ENCODE results near the gene SGPP2. TPM values are rescaled to one million over a fixed set of nuclear protein-coding genes. Genes with fewer than 3 reads are reported as not detected.

SGPP2 gene
- total RNA-seq, 1 experiment from 2014 or later = not detected

GRCh38 chr2:222577341-222577740, 153.0 kb downstream of the SGPP2 start:
- H3T11ph ChIP-seq (ENCODE audit: low read length) = no peak overlapping the region
- H2BK12ac ChIP-seq (ENCODE audit: insufficient read length, low read depth, low read length) = no peak overlapping the region
- no peak overlapping the region for H3K56ac ChIP-seq (ENCODE audit: insufficient read length, low read depth, low read length)
- no peak overlapping the region for H2BK20ac ChIP-seq (ENCODE audit: low read depth, low read length, poor library complexity, severe bottlenecking)
- H2BK15ac ChIP-seq (ENCODE audit: low read depth, low read length) = no peak overlapping the region
- no peak overlapping the region for H3K23ac ChIP-seq (ENCODE audit: insufficient read length, low read depth, low read length)
- Mint-ChIP-seq H3K27me3 (ENCODE audit: low read depth) (no peaks in the 10 kb centered on the region), H3K4me3 (no peak overlapping the region), H3K36me3 (ENCODE audit: insufficient read depth in 1 of 3, low read depth in 3 of 3) (peaks cover 0 to 8% (median 7%) of the 10 kb centered on the region in 3 experiments; a peak in 6 of 7 replicates), H3K27ac (no peak overlapping the region), H3K4me1 (peaks cover 0 to 20% of the 10 kb centered on the region in 2 experiments), H3K9me3 (no peaks in the 10 kb centered on the region)
- H2BK120ac ChIP-seq (ENCODE audit: low read depth, low read length, poor library complexity, severe bottlenecking) = no peak overlapping the region
- no peak overlapping the region for H4K91ac ChIP-seq (ENCODE audit: insufficient read length, low read depth, low read length)
- no peak overlapping the region for H4K5ac ChIP-seq (ENCODE audit: insufficient read length, low read depth, low read length)
- no peak overlapping the region for H3K27ac ChIP-seq (ENCODE audit: insufficient read length, low read depth, low read length)
- H3K9ac ChIP-seq (ENCODE audit: extremely low read depth, insufficient read length, low read length) = no peak overlapping the region
- no peak overlapping the region for H2AFZ ChIP-seq (ENCODE audit: low read length)
- H3K18ac ChIP-seq (ENCODE audit: insufficient read length, low read depth, low read length) = no peak overlapping the region
- no peak overlapping the region for H3K4ac ChIP-seq (ENCODE audit: low read depth, low read length)
- no peak overlapping the region for H3K14ac ChIP-seq (ENCODE audit: insufficient read depth, low read length)
- no peak overlapping the region for H4K8ac ChIP-seq (replicated peaks; ENCODE audit: insufficient read length, low read depth, low read length)
- no peaks in the 10 kb centered on the region for H4K20me1 ChIP-seq (ENCODE audit: control insufficient read depth, insufficient read depth, insufficient read length)
- no peak overlapping the region for H2BK5ac ChIP-seq (ENCODE audit: insufficient read length, low read length)
- WGBS (ENCODE audit: extremely low coverage, insufficient read length, low lambda C conversion rate) = no CpG with 5 or more reads among the region's 3 CpGs
- no peaks in the 10 kb centered on the region for H3K27me3 ChIP-seq (ENCODE audit: insufficient read depth, low read length)
- no peak overlapping the region for H3K4me2 ChIP-seq (ENCODE audit: insufficient read depth, insufficient read length, low read length)
- peaks cover 2% of the 10 kb centered on the region for H3K79me1 ChIP-seq (ENCODE audit: insufficient read depth, low read depth, low read length, poor library complexity, severe bottlenecking)
- H2AK5ac ChIP-seq (ENCODE audit: insufficient read length, low read length) = no peak overlapping the region
- H3K4me1 ChIP-seq (ENCODE audit: insufficient read depth, low read length) = no peaks in the 10 kb centered on the region
- no peaks in the 10 kb centered on the region; the same call in 1 of the 2 replicates for H3K79me2 ChIP-seq (ENCODE audit: insufficient read depth, low read length)
- no peaks in the 10 kb centered on the region for H3K23me2 ChIP-seq (ENCODE audit: insufficient read length, low read depth, low read length, poor library complexity, severe bottlenecking)
- DNase-seq = no peak
- TF ChIP-seq CTCF (conservative IDR thresholded peaks at IDR 0.05) = no peak
- H3K9me3 ChIP-seq (ENCODE audit: control insufficient read depth, low read depth, low read length) = no peaks in the 10 kb centered on the region

All from H9 (cell line).